Endothelial cell of umbilical vein (primary cell): Measurements from ENCODE around the gene ADAP2. TPM values are rescaled to one million over a fixed set of nuclear protein-coding genes. Genes with fewer than 3 reads are reported as not detected.

Experiments
- BruUV-seq: library from RNA; stranded (reverse); fragments of 400-500 nt; replicated peaks from 2 replicates; lab custom pipeline; 2021; lab: Mats Ljungman, UMichigan
- CTCF ChIA-PET: fragments of 300-600, 350-600 bp; sonication (Branson Sonifier 250); formaldehyde crosslinking; loops from one replicate; lab custom pipeline; 2021; ENCODE audit warnings: antibody characterized with exemption, inconsistent platforms; lab: Charles Lee
- POLR2A ChIA-PET: fragments of 300-600, 350-600 bp; sonication (Branson Sonifier 250); formaldehyde crosslinking; loops from one replicate; lab custom pipeline; 2021; ENCODE audit warnings: antibody characterized with exemption, inconsistent platforms; lab: Charles Lee
- DNase-seq: peaks from one replicate; pipeline ENCODE4 v3.0.0-alpha.2; 2011; ENCODE audit warnings: low read depth, low spot score
- FAIRE-seq: peaks from 2 replicates; lab custom pipeline; 2011; peaks lifted over from hg19 to GRCh38; lab: Jason Lieb, UNC
- H2AFZ ChIP-seq: 2 replicates; pipeline ENCODE4 v1.6.0; 2012; ENCODE audit warnings: low read depth, low read length, control low read depth, inconsistent platforms
- H3K27ac ChIP-seq: 2 replicates; pipeline ENCODE4 v1.5.1; 2011; ENCODE audit warnings: low read depth, mild to moderate bottlenecking, control low read depth, low read length, moderate library complexity; ENCODE audit not compliant: insufficient read depth
- H3K27me3 ChIP-seq, 2 experiments: 2 replicates each; pipeline versions ENCODE4 v1.6.0 to v1.6.1; 2011; ENCODE audit warnings: low read length in 2 of 2, mixed read lengths in 1 of 2; ENCODE audit not compliant: control insufficient read depth in 2 of 2, insufficient read depth in 2 of 2
- H3K36me3 ChIP-seq, 2 experiments: 2 replicates in 1 of 2; 3 replicates in 1 of 2; pipeline ENCODE4 v1.5.1; 2011; ENCODE audit warnings: low read length in 2 of 2, mild to moderate bottlenecking in 1 of 2, moderate library complexity in 1 of 2; ENCODE audit not compliant: control insufficient read depth in 2 of 2, insufficient read depth in 2 of 2; ENCODE audit errors: extremely low read depth in 1 of 2
- H3K4me1 ChIP-seq: 3 replicates; pipeline ENCODE4 v1.5.1; 2011; ENCODE audit warnings: mild to moderate bottlenecking, low read length; ENCODE audit not compliant: control insufficient read depth, insufficient read depth; ENCODE audit errors: extremely low read depth
- H3K4me2 ChIP-seq: 2 replicates; pipeline ENCODE4 v1.6.1; 2011; ENCODE audit warnings: low read length, control low read depth, mixed read lengths; ENCODE audit not compliant: insufficient read depth
- H3K4me3 ChIP-seq, 3 experiments: fragments of 200-600 bp in 1 of 3; sonication (generic), shearing (Covaris generic) in 1 of 3; replicated peaks in 1 of 3; 2 replicates each; pipeline ENCODE4 v1.5.1; 2011 to 2016; ENCODE audit warnings: control low read depth in 3 of 3, low read length in 3 of 3, mild to moderate bottlenecking in 2 of 3, inconsistent platforms in 1 of 3, low read depth in 1 of 3, moderate library complexity in 1 of 3; ENCODE audit not compliant: insufficient read depth in 1 of 3
- H3K79me2 ChIP-seq: 2 replicates; pipeline ENCODE4 v1.6.0; 2012; ENCODE audit warnings: low read length, inconsistent platforms; ENCODE audit not compliant: control insufficient read depth, insufficient read depth
- H3K9ac ChIP-seq: replicated peaks from 2 replicates; pipeline ENCODE3; 2011; ENCODE audit warnings: low read length, control low read depth; ENCODE audit not compliant: insufficient read depth; ENCODE audit errors: extremely low read depth
- H3K9me1 ChIP-seq: replicated peaks from 3 replicates; pipeline ENCODE4 v1.6.0; 2011; ENCODE audit warnings: mild to moderate bottlenecking, low read length; ENCODE audit not compliant: control insufficient read depth, insufficient read depth; ENCODE audit errors: extremely low read depth
- H3K9me3 ChIP-seq: replicated peaks from 2 replicates; pipeline ENCODE4 v1.5.1; 2012; ENCODE audit warnings: low read length, inconsistent platforms; ENCODE audit not compliant: control insufficient read depth, insufficient read depth
- H4K20me1 ChIP-seq: replicated peaks from 2 replicates; pipeline ENCODE3; 2011; ENCODE audit warnings: mild to moderate bottlenecking, low read length; ENCODE audit not compliant: control insufficient read depth, insufficient read depth; ENCODE audit errors: extremely low read depth
- EZH2 ChIP-seq: IDR thresholded peaks from 2 replicates; pipeline ENCODE4 v1.6.1; 2012; ENCODE audit warnings: borderline replicate concordance, low read depth, mild to moderate bottlenecking, moderate library complexity, low read length, inconsistent platforms; ENCODE audit not compliant: severe bottlenecking
- FOS ChIP-seq: IDR thresholded peaks from 2 replicates; pipeline ENCODE4 v1.6.1; 2011; ENCODE audit warnings: mild to moderate bottlenecking, low read length, moderate library complexity, borderline replicate concordance; ENCODE audit not compliant: insufficient read depth
- GATA2 ChIP-seq: IDR thresholded peaks from 2 replicates; pipeline ENCODE4 v1.7.0; 2011; ENCODE audit warnings: low read depth, mild to moderate bottlenecking, moderate library complexity, mixed read lengths, low read length; ENCODE audit not compliant: insufficient read length, insufficient read depth
- JUN ChIP-seq: IDR thresholded peaks from 2 replicates; pipeline ENCODE4 v1.6.1; 2011; ENCODE audit warnings: borderline replicate concordance, low read depth; ENCODE audit not compliant: insufficient read length, insufficient read depth
- MYC ChIP-seq: IDR thresholded peaks from one replicate; pipeline ENCODE4 v1.6.1; 2011; ENCODE audit warnings: mild to moderate bottlenecking, low read depth, low read length
- POLR2A ChIP-seq: IDR thresholded peaks from 2 replicates; pipeline ENCODE4 v1.6.1; 2012; ENCODE audit warnings: low read depth, mild to moderate bottlenecking, control low read depth, low read length
- POLR2AphosphoS5 ChIP-seq: IDR thresholded peaks from 2 replicates; pipeline ENCODE4 v1.6.1; 2012; ENCODE audit warnings: low read depth, mild to moderate bottlenecking, control low read depth, low read length, moderate library complexity; ENCODE audit not compliant: insufficient read depth
- dilution Hi-C: fragments of 300-500 bp; cut with MboI; formaldehyde crosslinking; loops from one replicate; pipeline ENCODE4 v1.15.0; 2019; ENCODE audit warnings: low sequenced_read_pairs; ENCODE audit not compliant: extremely low pct_ligation_motif_present
- intact Hi-C: fragments of 100-400 bp; cut with micrococcal nuclease; formaldehyde crosslinking; loops from one replicate; pipeline ENCODE4 v1.10.0; 2022
- polyA plus RNA-seq, 4 experiments: library from polyadenylated mRNA; depleted of rRNA in 3 of 4; stranded (reverse) in 3 of 4; unstranded in 1 of 4; fragments of >200 nt; gene quantifications; 2 replicates each; pipeline versions ENCODE4 v1.2.1 to v1.2.3, GENCODE V29; 2011 to 2012; ENCODE audit warnings: missing spikeins in 1 of 4
- total RNA-seq: library from RNA; stranded (reverse); gene quantifications from 2 replicates; pipeline ENCODE4 v1.2.3, GENCODE V29; 2021
- TF ChIP-seq, protein P1 (sequence below): IDR thresholded peaks from 2 replicates; pipeline ENCODE4 v1.6.1; 2011; ENCODE audit not compliant: insufficient read depth, insufficient read length
- TF ChIP-seq, protein P2 (sequence below), 2 donors: IDR thresholded peaks; 1 replicate in 1 of 2; 2 replicates in 1 of 2; pipeline ENCODE4 v1.5.1; 2011; ENCODE audit warnings: low read length in 2 of 2, mild to moderate bottlenecking in 2 of 2, moderate library complexity in 2 of 2, control low read depth in 1 of 2, inconsistent platforms in 1 of 2, low read depth in 1 of 2; ENCODE audit not compliant: insufficient read depth in 1 of 2; ENCODE audit errors: extremely low read depth in 1 of 2

Gene ADAP2
- total and polyA plus RNA-seq, 2 donors (not counting 3 experiments of a cell fraction or from before 2014, with no cell fraction given) = 0.28 to 1.0 TPM

DNA sequence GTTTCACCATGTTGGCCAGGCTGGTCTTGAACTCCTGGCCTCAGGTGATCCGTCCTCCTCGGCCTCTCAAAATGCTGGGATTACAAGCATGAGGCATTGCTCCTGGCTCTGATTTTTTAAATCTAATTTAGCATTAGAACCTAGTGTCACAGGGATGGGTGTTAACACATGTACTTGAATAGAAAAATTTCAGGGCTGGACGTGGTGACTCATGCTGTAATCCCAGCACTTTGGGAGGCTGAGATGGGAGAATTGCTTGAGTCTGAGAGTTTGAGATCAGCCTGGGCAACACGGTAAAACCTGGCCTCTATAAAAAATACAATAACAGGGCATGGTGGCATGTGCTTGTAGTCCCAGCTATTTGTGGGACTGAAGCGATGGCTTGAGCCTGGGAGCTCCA lies 43.1 kb downstream of the ADAP2 start:
- Histone ChIP-seq H2AFZ (no peak overlapping the region), H3K4me2 (no peak overlapping the region), H3K27ac (no peak overlapping the region), H3K4me3 (no peak overlapping the region), H3K9ac (no peak overlapping the region), H3K36me3 (no peaks in the 10 kb centered on the region), H3K4me1 (no peaks in the 10 kb centered on the region), H3K9me1 (no peaks in the 10 kb centered on the region), H4K20me1 (no peaks in the 10 kb centered on the region), H3K79me2 (no peaks in the 10 kb centered on the region), H3K27me3 (no peaks in the 10 kb centered on the region), H3K9me3 (no peaks in the 10 kb centered on the region)
- intact Hi-C loops (no loop called here), dilution Hi-C loops (no loop called here)
- DNase-seq (no peak), FAIRE-seq (no peak)
- no TSS peak for BruUV-seq
- no peak for TF ChIP-seq EZH2
- no peak for TF ChIP-seq GATA2
- TF ChIP-seq POLR2AphosphoS5 = no peak
- TF ChIP-seq, protein P1, sequence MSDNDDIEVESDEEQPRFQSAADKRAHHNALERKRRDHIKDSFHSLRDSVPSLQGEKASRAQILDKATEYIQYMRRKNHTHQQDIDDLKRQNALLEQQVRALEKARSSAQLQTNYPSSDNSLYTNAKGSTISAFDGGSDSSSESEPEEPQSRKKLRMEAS = no peak
- TF ChIP-seq FOS = no peak
- TF ChIP-seq JUN = no peak
- no peak for TF ChIP-seq MYC
- no peak for TF ChIP-seq POLR2A
- TF ChIP-seq, protein P2, sequence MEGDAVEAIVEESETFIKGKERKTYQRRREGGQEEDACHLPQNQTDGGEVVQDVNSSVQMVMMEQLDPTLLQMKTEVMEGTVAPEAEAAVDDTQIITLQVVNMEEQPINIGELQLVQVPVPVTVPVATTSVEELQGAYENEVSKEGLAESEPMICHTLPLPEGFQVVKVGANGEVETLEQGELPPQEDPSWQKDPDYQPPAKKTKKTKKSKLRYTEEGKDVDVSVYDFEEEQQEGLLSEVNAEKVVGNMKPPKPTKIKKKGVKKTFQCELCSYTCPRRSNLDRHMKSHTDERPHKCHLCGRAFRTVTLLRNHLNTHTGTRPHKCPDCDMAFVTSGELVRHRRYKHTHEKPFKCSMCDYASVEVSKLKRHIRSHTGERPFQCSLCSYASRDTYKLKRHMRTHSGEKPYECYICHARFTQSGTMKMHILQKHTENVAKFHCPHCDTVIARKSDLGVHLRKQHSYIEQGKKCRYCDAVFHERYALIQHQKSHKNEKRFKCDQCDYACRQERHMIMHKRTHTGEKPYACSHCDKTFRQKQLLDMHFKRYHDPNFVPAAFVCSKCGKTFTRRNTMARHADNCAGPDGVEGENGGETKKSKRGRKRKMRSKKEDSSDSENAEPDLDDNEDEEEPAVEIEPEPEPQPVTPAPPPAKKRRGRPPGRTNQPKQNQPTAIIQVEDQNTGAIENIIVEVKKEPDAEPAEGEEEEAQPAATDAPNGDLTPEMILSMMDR (IDR thresholded peaks at IDR 0.05; ENCODE audit: extremely low read depth in 1 of 2, insufficient read depth in 1 of 2, low read depth in 1 of 2, low read length in 2 of 2) = no peak
- CTCF ChIA-PET = no interaction called here
- POLR2A ChIA-PET = no interaction called here
